Type B pancreatic cell (in vitro differentiated cells): ENCODE results near the gene ZDHHC19. TPM values are rescaled to one million over a fixed set of nuclear protein-coding genes. Genes with fewer than 3 reads are reported as not detected.
A peak's percentile ranks its signal among the peaks of the same experiment; 100 is the strongest.

Experiments
- DNase-seq: peaks from one replicate; pipeline ENCODE4 v3.0.0; 2021; ENCODE audit warnings: mixed read lengths; ENCODE audit not compliant: unreplicated experiment; ENCODE audit errors: extremely low spot score
- H3K27ac Mint-ChIP-seq: 2 replicates; pipeline ENCODE4 v1.8.0; 2021; ENCODE audit warnings: mild to moderate bottlenecking, mixed read lengths
- H3K27me3 Mint-ChIP-seq: 2 replicates; pipeline ENCODE4 v1.8.0; 2021; ENCODE audit warnings: mixed read lengths
- H3K36me3 Mint-ChIP-seq: 2 replicates; pipeline ENCODE4 v1.8.0; 2021; ENCODE audit warnings: mixed read lengths
- H3K4me1 Mint-ChIP-seq: one replicate; pipeline ENCODE4 v1.8.0; 2021; ENCODE audit warnings: mixed read lengths; ENCODE audit not compliant: unreplicated experiment
- H3K4me3 Mint-ChIP-seq: 2 replicates; pipeline ENCODE4 v1.8.0; 2021; ENCODE audit warnings: mild to moderate bottlenecking, mixed read lengths
- H3K9me3 Mint-ChIP-seq: 2 replicates; pipeline ENCODE4 v1.8.0; 2021; ENCODE audit warnings: mixed read lengths
- total RNA-seq: library from RNA; stranded (reverse); gene quantifications from 2 replicates; pipeline ENCODE4 v1.2.1, GENCODE V29; 2021; ENCODE audit warnings: low replicate concordance
- TF ChIP-seq, protein P1 (sequence below): fragments of 200-600 bp; sonication (generic); conservative IDR thresholded peaks from 2 replicates; pipeline ENCODE4 v1.5.0; 2021; ENCODE audit warnings: antibody characterized with exemption, mild to moderate bottlenecking

Gene ZDHHC19
- total RNA-seq, 1 donor from 2014 or later, result 0.85 TPM

- Mint-ChIP-seq H3K27ac (no peak overlapping the region), H3K4me1 (peaks cover 5% of the 10 kb centered on the region), H3K9me3 (no peaks in the 10 kb centered on the region), H3K36me3 (no peaks in the 10 kb centered on the region), H3K4me3 (no peak overlapping the region), H3K27me3 (no peaks in the 10 kb centered on the region)
- DNase-seq, result no peak
- TF ChIP-seq, protein P1, sequence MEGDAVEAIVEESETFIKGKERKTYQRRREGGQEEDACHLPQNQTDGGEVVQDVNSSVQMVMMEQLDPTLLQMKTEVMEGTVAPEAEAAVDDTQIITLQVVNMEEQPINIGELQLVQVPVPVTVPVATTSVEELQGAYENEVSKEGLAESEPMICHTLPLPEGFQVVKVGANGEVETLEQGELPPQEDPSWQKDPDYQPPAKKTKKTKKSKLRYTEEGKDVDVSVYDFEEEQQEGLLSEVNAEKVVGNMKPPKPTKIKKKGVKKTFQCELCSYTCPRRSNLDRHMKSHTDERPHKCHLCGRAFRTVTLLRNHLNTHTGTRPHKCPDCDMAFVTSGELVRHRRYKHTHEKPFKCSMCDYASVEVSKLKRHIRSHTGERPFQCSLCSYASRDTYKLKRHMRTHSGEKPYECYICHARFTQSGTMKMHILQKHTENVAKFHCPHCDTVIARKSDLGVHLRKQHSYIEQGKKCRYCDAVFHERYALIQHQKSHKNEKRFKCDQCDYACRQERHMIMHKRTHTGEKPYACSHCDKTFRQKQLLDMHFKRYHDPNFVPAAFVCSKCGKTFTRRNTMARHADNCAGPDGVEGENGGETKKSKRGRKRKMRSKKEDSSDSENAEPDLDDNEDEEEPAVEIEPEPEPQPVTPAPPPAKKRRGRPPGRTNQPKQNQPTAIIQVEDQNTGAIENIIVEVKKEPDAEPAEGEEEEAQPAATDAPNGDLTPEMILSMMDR, result no peak
Measured at GRCh38 chr3:196194542-196194915, 16.7 kb downstream of the ZDHHC19 start.

DNA sequence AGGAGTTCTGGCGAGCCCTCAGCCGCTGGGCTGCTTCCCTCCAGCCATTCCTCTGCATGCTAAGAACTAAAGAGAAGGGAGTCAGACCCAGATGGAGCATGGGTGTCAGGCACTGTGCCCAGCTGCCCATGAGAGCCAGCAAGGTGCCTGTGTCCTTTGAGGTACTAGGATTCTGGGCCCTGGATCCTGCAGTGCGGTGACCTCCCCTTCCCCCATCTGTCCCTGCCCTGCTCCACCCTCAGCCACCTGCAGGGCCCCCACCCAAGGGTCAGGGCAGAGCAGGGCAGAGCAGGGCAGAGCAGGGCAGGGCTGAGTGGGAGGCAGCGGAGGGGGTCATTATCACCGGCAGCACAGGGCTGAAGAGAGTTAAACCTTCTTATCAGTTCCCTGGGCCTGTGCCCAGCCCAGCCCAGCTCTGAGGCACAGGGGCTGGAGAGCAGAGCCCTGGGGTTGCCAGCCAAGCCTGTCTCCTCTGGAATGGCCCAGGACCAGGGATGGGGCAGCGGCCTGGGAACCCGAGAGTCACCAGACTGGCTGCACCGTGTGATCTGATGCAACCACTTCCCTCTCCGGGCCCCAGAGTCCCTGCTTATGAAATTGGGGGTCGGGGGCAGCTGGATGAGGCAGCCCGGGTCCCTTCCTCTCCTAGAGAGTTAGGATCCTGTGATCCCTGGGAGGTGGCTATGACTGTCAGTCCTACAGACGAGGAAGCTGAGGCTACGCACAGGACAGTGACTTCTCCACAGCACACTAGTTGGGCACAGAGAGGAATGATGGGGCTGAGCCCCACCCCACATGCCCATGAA, 17.3 kb downstream of the ZDHHC19 start:
- TF ChIP-seq, protein P1, result no peak
- H3K36me3 Mint-ChIP-seq, result no peaks in the 10 kb centered on the region
- H3K4me3 Mint-ChIP-seq, result no peak overlapping the region
- no peak for DNase-seq
- peaks cover 5% of the 10 kb centered on the region for H3K4me1 Mint-ChIP-seq
- no peaks in the 10 kb centered on the region for H3K9me3 Mint-ChIP-seq
- H3K27me3 Mint-ChIP-seq, result no peaks in the 10 kb centered on the region
- H3K27ac Mint-ChIP-seq, result no peak overlapping the region

DNA sequence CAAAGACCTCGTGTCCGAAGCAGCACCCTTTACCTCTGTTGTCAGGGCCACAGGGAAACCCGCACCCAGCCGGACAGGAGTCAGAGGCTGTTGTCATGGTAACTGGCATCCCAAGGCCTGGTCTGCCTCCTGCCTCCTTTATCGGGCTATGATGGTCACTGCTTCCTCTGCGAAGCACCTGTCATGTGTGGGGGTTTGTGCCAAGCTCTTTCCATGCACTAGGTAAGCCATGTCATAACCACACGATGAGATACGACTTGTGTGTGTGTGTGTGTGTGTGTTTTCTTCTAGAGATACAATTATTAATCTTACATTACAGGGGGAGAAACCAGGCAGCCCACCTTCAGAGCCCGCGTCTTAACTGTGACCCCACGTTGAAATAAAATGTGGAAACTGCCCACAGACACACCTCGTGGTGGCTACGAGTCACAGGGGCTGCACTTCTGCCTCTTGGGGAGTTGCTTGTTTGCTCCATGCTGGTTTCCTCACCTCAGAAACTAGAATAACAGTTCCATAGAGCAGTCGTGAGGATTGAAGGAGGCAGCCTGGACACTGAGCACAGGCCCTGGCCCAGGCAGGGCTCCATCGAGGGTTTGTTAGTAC, 18.0 kb downstream of the ZDHHC19 start:
- H3K4me1 Mint-ChIP-seq, result peaks cover 5% of the 10 kb centered on the region
- no peaks in the 10 kb centered on the region for H3K36me3 Mint-ChIP-seq
- H3K27ac Mint-ChIP-seq, result no peak overlapping the region
- H3K27me3 Mint-ChIP-seq, result no peaks in the 10 kb centered on the region
- DNase-seq, result no peak
- TF ChIP-seq, protein P1, result no peak
- no peaks in the 10 kb centered on the region for H3K9me3 Mint-ChIP-seq
- H3K4me3 Mint-ChIP-seq, result no peak overlapping the region

DNA sequence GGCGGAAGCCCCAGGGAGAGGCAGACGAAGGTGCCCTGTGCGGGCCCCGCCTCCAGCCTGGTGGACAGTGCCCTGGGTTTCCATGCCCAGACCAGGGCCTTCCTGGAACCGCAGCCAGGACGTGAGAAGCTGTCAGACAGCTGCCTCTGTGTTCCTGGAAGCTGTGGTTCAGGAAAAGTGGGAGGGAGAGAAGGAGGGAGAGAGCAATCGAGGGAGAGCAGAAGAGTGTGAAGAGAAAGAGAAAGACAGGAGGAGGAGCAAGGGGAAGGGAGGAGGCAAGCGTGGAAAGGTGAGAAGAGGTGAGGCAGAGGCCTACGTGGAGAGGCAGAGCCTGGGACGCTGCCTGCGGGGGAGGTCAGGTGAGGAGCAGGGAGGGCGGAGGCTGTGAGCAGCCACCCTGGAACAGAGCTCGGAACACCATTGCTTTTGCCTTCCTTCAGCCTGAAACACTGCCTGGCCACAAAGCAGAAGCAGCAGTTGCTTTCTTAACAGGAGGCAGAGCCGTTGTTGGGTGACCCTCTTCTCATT, 18.6 kb downstream of the ZDHHC19 start:
- no peaks in the 10 kb centered on the region for H3K9me3 Mint-ChIP-seq
- DNase-seq, result no peak
- H3K27me3 Mint-ChIP-seq, result no peaks in the 10 kb centered on the region
- H3K4me1 Mint-ChIP-seq, result peaks cover 5% of the 10 kb centered on the region
- TF ChIP-seq, protein P1, result no peak
- H3K36me3 Mint-ChIP-seq, result no peaks in the 10 kb centered on the region
- no peak overlapping the region for H3K27ac Mint-ChIP-seq
- H3K4me3 Mint-ChIP-seq, result no peak overlapping the region

DNA sequence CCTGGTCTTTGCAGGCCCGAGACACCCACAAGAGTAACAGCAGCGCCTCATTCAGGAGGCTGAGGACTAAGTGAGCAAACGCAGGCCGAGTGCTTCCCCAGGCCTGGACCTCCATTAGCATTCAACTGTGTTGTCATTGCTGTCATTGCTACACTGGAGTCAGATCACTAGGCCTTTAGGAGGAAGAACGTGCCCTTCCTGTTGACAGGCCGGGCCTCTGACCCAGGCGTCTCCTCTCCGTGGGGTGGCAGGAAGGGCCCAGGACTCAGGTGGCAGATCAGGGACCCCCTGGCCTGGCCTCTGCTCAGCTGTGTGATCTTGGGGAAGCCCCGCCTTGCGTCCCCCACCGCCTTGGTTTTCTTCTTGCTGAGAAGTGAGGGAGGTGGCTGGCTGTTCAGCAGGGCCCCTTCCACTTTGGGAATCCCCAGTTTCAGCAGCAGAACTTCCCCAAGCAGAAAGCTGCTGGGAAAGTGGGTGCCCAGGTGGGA, 19.1 kb downstream of the ZDHHC19 start:
- H3K9me3 Mint-ChIP-seq, result no peaks in the 10 kb centered on the region
- peaks cover 5% of the 10 kb centered on the region for H3K4me1 Mint-ChIP-seq
- no peak overlapping the region for H3K27ac Mint-ChIP-seq

More for the DNA sequence above, 19.1 kb downstream of the ZDHHC19 start:
- DNase-seq, result no peak
- Mint-ChIP-seq H3K4me3 (no peak overlapping the region), H3K27me3 (no peaks in the 10 kb centered on the region), H3K36me3 (no peaks in the 10 kb centered on the region)
- TF ChIP-seq, protein P1, result peak; percentile 21
